ENCODE results near the gene PEAK1.

PEAK1 gene

GRCh38 chr15:77346245-77347036 lies 73.5 kb downstream of the PEAK1 start:
- TF ChIP-seq CTCF (IDR thresholded peaks at IDR 0.05; ENCODE audit: insufficient read depth, low read length, poor library complexity, severe bottlenecking), result no peak
- H3K27me3 ChIP-seq (replicated peaks; ENCODE audit: control insufficient read depth, insufficient read depth, low read length), result no peaks in the 10 kb centered on the region
- DNase-seq (ENCODE audit: extremely low read depth, insufficient read length), result no peak
- no peaks in the 10 kb centered on the region for H3K36me3 ChIP-seq (ENCODE audit: control insufficient read depth, insufficient read depth, low read length)
- H3K4me3 ChIP-seq (replicated peaks; ENCODE audit: low read depth, low read length), result no peak overlapping the region

GRCh38 chr15:77342807-77343206 lies 77.1 kb downstream of the PEAK1 start:
- no peaks in the 10 kb centered on the region for H3K27me3 ChIP-seq (replicated peaks; ENCODE audit: control insufficient read depth, insufficient read depth, low read length)
- DNase-seq (ENCODE audit: extremely low read depth, insufficient read length), result no peak
- no peak for TF ChIP-seq CTCF (IDR thresholded peaks at IDR 0.05; ENCODE audit: insufficient read depth, low read length, poor library complexity, severe bottlenecking)

GRCh38 chr15:77340245-77340644 lies 79.7 kb downstream of the PEAK1 start:
- Histone ChIP-seq H3K27me3 (replicated peaks; ENCODE audit: control insufficient read depth, insufficient read depth, low read length) (no peaks in the 10 kb centered on the region), H3K4me3 (replicated peaks; ENCODE audit: low read depth, low read length) (no peak overlapping the region), H3K36me3 (ENCODE audit: control insufficient read depth, insufficient read depth, low read length) (no peaks in the 10 kb centered on the region)
- DNase-seq (ENCODE audit: extremely low read depth, insufficient read length), result no peak
- no peak for TF ChIP-seq CTCF (IDR thresholded peaks at IDR 0.05; ENCODE audit: insufficient read depth, low read length, poor library complexity, severe bottlenecking)

More at GRCh38 chr15:77342807-77343206, 77.1 kb downstream of the PEAK1 start:
- Histone ChIP-seq H3K36me3 (ENCODE audit: control insufficient read depth, insufficient read depth, low read length) (no peaks in the 10 kb centered on the region), H3K4me3 (replicated peaks; ENCODE audit: low read depth, low read length) (no peak overlapping the region)

GRCh38 chr15:77336006-77336405 lies 83.9 kb downstream of the PEAK1 start:
- DNase-seq (ENCODE audit: extremely low read depth, insufficient read length), result no peak
- no peak overlapping the region for H3K4me3 ChIP-seq (replicated peaks; ENCODE audit: low read depth, low read length)
- TF ChIP-seq CTCF (IDR thresholded peaks at IDR 0.05; ENCODE audit: insufficient read depth, low read length, poor library complexity, severe bottlenecking), result no peak
- no peaks in the 10 kb centered on the region for H3K36me3 ChIP-seq (ENCODE audit: control insufficient read depth, insufficient read depth, low read length)
- H3K27me3 ChIP-seq (replicated peaks; ENCODE audit: control insufficient read depth, insufficient read depth, low read length), result no peaks in the 10 kb centered on the region

GRCh38 chr15:77335298-77335697 lies 84.6 kb downstream of the PEAK1 start:
- no peaks in the 10 kb centered on the region for H3K36me3 ChIP-seq (ENCODE audit: control insufficient read depth, insufficient read depth, low read length)
- DNase-seq (ENCODE audit: extremely low read depth, insufficient read length), result no peak
- H3K4me3 ChIP-seq (replicated peaks; ENCODE audit: low read depth, low read length), result no peak overlapping the region

More at GRCh38 chr15:77335298-77335697, 84.6 kb downstream of the PEAK1 start:
- no peak for TF ChIP-seq CTCF (IDR thresholded peaks at IDR 0.05; ENCODE audit: insufficient read depth, low read length, poor library complexity, severe bottlenecking)
- no peaks in the 10 kb centered on the region for H3K27me3 ChIP-seq (replicated peaks; ENCODE audit: control insufficient read depth, insufficient read depth, low read length)
